GM19099 (cell line): ENCODE data around the gene TMPRSS9.

Source experiments
- POLR2A ChIP-seq: IDR thresholded peaks from 3 replicates; pipeline ENCODE4 v1.6.1; 2011; ENCODE audit warnings: low read depth; ENCODE audit not compliant: insufficient read length; ENCODE audit errors: extremely low read depth

The TMPRSS9 gene

GRCh38 chr19:2350656-2351055, 9.4 kb upstream of the TMPRSS9 start:
- TF ChIP-seq POLR2A: no peak

DNA sequence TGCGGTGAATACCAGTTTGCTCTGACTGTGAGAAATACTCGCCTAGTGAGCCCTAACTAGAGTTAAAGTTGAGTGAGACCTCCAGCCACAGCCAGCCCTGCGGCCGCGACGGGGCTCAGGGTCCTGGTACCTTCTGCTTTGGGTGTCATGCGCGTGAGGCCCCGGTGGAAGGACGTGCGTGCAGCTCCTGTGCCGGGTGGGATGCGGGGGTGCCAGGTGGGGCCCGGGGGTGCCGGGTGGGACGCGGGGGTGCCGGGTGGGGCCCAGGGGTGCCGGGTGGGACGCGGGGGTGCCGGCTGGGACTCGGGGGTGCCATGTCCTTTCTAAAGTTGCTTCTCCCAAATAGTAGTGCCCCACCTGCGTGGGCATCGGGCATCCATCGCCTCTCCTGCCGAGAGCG, 8.5 kb upstream of the TMPRSS9 start:
- no peak for TF ChIP-seq POLR2A

GRCh38 chr19:2352121-2352520, 7.9 kb upstream of the TMPRSS9 start:
- no peak for TF ChIP-seq POLR2A

DNA sequence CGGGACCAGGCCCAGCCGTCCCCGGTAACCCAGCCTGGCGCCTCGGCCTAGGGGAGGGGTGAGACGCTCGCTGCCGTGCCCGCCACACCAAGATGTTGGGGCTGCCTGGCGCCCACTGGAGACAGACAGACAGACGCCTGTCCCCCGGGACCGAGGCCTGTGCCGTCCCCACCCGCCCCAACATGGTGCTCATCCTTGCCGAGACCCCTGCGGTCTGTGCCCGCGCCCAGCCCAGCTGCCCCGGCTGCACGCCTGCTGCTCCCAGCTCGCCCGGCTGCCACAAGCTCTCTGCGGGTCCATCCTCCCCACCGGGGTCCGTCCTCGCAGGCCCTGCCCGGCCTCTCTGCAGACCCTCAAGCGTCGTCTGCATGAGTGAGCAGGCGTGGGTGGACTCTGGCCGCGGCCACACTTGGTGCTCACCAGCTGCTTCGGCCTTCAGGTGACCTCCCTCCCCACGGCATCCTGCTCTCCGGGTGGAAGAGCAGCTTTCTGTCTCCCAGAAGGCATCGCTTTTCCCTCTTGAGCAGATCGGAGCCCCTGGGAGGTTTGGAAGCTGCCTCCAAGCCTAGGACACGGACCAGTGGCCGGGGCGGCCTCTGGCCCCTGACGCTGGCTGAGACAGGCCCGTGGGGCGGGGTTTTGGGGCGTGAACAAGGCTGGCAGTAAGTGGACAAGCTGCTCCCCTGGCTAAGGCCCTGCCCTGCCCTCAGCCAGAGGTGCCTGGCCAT, 6.7 kb upstream of the TMPRSS9 start:
- no peak for TF ChIP-seq POLR2A

GRCh38 chr19:2353887-2354592, 6.0 kb upstream of the TMPRSS9 start:
- TF ChIP-seq POLR2A: no peak

- TF ChIP-seq POLR2A: no peak
Observed at GRCh38 chr19:2354670-2355069, 5.4 kb upstream of the TMPRSS9 start.

DNA sequence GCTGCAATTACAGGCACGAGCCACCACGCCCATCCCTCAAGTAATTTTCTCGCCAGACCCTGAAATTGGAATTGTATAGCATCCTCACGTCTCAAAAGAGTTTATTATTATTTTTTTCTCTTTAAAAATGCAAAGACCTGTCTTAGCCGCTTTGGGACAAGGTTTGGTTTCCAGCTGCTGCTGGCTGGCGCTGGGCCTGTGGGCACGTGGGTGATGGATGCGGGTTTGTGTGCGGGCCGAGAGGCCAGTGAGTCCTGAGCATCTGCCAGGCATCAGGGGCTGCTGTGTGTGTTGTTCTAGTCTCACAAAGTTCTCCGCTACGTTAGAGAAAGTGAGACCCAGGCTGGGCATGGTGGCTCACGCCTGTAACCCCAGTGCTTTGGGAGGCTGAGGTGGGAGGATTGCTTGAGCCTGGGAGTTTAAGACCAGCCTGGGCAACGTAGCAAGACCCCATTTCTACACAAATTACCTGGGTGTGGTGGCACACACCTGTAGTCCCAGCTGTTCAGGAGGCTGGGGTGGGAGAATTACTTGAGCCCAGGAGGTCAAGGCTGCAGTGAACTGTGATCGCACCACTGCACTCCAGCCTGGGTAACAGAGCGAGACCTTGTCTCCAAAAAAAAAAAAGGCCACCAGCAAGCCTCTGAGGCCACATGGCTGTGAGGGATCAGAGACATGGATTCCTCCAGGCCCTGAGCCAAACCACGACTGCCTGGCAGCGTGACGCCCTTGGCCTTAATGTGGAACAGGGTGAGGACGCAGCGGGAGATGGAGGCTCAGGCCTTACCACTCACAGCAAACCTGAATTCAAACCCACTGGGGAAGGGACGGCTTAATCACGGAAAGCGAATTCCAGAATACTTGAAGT, 4.7 kb upstream of the TMPRSS9 start:
- no peak for TF ChIP-seq POLR2A

DNA sequence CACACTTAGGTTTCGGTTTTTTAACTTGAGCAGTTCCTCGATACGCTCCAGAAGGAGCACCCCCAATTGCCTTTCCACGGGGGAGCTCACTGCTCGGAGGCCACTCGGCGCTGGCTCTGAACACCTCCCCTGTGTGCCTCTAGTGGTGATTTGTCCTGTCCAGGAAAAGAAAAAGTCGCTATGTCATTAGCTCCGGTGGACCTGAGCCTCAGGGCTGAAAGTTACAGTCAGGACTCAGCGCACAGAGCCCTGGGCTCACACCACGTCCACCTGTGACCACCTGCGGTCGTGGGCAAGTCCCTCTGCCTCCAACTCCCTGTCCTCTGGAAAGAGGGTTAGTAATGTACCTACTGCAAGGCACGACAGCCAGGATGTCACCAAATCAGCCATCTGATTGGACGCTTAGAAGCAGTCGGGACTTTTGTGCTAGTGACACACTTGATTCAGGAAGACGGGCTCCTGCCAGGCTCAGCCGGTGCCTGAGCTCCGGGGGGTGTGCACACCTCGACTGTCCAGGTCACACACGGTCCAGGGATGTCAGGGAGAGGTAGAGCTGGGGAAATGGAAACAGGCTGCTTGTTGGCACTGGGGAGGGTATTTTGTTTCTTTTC, 3.9 kb upstream of the TMPRSS9 start:
- no peak for TF ChIP-seq POLR2A

DNA sequence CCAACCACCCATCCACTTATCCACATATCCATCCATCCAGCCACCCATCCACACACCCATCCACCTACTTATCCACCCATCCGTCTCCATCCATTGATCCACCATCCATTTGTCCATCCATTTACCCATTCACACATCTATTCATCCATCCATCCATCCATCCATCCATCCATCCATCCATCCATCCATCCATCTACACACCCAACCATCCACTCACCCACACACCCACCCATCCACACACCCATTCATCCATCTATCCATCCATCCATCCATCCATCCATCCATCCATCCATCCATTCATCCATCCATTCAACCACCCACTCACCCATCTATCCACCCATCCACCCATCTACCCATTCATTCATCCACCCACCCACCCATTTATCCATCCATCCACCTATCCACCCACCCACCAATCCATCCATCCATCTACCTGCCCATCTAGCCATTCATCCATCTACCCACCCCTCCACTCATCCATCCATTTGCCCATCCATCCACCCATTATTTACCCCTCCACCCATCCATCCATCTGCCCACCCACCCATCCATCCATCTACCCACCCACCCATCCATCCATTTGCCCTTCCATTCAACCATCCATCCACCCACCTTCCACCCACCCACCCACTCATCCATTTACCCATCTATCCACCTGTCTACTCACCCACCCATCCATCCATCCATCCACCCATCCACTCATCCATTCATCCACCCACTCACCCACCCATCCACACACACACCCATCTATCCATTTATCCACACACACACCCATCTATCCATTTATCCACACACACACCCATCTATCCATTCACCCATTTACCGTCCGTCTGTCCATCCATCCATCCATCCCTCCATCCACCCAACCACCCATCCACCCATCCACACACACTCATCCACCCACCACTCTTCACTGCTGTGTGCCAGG, 2.5 kb upstream of the TMPRSS9 start:
- TF ChIP-seq POLR2A: no peak

DNA sequence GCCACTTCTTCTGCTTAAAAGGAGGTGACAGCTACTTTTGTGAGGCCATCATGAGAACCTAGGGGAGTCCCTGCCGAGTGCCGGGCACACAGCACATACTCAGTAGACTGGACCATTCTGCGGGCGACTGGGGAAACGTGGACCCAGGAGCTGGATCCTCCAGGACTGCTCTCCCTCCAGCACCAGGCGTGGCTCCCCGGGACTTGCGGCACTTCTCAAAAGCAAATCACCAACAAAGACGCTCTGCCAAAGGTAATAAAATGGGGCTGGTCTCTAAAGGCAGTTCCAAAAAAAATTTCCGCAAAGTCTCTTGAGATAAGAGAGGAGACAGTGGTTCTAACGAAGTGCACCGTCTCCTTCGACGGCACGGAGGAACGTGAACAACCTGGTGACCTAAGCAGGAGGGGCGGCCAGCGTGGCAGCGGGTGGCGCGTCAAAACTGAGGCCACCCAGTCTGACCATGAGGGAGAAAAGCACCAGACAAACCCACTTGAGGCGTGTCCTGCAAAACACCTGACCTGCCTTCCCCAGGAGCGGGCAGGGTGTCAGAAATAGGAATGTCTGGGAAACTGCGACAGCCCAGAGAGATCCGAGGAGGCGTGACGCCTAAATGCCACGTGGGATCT, 1.4 kb upstream of the TMPRSS9 start:
- TF ChIP-seq POLR2A: no peak

- TF ChIP-seq POLR2A: no peak
Observed at GRCh38 chr19:2360833-2361232, 768 bp downstream of the TMPRSS9 start.

- TF ChIP-seq POLR2A: no peak
Observed at GRCh38 chr19:2361246-2362045, 1.4 kb downstream of the TMPRSS9 start.

DNA sequence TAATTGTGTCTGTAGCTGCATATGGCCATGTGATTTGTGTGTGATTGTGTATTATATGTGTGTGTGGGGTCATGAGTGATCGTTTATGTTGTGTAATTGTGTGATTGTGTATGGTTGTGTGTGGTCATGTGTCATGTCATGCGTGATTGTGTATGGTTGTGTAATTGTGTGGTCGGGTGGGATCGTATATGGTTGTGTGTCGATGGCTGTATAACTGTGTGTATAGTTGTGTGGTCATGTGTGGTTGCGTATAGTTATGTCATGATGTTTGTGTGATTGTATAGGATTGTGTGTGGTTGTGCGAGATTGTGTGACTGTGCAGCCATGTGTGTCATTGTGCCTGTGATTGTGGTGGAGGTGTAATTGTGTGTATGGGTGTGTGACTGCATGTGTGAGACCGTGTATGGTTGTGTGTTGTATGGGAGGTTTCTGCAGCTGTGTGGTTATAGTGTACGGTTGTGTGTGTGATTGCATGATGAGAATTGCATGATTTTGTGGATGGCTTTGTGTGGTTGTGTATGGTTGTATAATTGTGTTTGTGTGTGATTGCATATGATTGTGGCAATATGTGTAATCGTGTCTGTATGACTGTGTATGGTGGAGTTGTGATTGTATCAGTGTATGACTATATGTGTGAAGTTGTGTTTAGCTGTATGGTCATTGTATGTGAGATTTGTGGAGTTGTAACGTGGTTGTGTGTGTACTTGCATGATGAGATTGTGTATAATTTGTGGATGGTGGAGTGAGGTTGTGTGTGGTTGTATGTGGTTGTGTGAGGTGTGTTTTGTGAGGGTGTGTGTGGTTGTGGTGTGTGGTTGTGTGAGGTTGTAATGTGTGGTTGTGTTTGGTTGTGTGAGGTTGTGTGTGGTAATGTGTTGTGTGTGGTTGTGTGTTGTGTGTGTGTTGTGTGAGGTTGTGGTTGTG, 2.2 kb downstream of the TMPRSS9 start:
- no peak for TF ChIP-seq POLR2A

DNA sequence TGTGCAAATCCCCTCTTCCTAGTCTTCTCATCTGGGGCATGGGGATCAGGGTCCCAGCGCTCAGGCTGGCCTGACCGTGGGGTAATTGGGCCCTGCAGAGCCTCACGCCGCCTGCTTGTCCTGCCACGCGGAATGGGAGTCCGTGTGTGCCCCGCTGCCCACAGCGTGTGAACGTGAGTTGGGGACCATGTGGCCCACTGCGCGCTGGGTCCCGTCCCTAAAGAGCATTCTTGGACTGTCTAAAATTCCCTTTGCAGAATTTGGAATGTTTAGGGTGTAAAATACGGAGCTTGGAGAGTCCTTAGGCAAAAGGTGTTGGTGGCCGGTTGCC, 2.9 kb downstream of the TMPRSS9 start:
- TF ChIP-seq POLR2A: no peak
